22Rv1 (cell line): ENCODE measurements around the gene ZFP1.

Experiments
- ZFX ChIP-seq: fragments of 450-650 bp; IDR thresholded peaks from 2 replicates; pipeline ENCODE4 v1.6.1; 2017; ENCODE audit warnings: antibody characterized with exemption, borderline replicate concordance
- TF ChIP-seq, protein P1 (sequence below): fragments of 450-650 bp; IDR thresholded peaks from 2 replicates; pipeline ENCODE4 v1.5.1; 2017; ENCODE audit warnings: mild to moderate bottlenecking

GRCh38 chr16:75189638-75190245 is 41.4 kb downstream of the ZFP1 start:
- TF ChIP-seq, protein P1, sequence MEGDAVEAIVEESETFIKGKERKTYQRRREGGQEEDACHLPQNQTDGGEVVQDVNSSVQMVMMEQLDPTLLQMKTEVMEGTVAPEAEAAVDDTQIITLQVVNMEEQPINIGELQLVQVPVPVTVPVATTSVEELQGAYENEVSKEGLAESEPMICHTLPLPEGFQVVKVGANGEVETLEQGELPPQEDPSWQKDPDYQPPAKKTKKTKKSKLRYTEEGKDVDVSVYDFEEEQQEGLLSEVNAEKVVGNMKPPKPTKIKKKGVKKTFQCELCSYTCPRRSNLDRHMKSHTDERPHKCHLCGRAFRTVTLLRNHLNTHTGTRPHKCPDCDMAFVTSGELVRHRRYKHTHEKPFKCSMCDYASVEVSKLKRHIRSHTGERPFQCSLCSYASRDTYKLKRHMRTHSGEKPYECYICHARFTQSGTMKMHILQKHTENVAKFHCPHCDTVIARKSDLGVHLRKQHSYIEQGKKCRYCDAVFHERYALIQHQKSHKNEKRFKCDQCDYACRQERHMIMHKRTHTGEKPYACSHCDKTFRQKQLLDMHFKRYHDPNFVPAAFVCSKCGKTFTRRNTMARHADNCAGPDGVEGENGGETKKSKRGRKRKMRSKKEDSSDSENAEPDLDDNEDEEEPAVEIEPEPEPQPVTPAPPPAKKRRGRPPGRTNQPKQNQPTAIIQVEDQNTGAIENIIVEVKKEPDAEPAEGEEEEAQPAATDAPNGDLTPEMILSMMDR, result no peak
- no peak for TF ChIP-seq ZFX
